ENCODE results near the gene SH3BP5. TPM values are rescaled to one million over a fixed set of nuclear protein-coding genes. Genes with fewer than 3 reads are reported as not detected.

The SH3BP5 gene
- total RNA-seq, 1 experiment from 2014 or later = 20.3 TPM

GRCh38 chr3:15313461-15313860 is 18.9 kb downstream of the SH3BP5 start:
- Histone ChIP-seq H3K27me3 (replicated peaks; ENCODE audit: insufficient read depth, low read depth, low read length, poor library complexity) (no peaks in the 10 kb centered on the region), H3K9me3 (ENCODE audit: low read depth, low read length, poor library complexity, severe bottlenecking) (no peaks in the 10 kb centered on the region), H3K4me1 (ENCODE audit: insufficient read depth, low read length, poor library complexity, severe bottlenecking) (peaks cover 16% of the 10 kb centered on the region), H3K27ac (ENCODE audit: low read depth, low read length, poor library complexity, severe bottlenecking) (no peak overlapping the region), H3K4me3 (ENCODE audit: low read depth, low read length, poor library complexity, severe bottlenecking) (no peak overlapping the region), H3K36me3 (ENCODE audit: insufficient read depth, low read length, poor library complexity, severe bottlenecking) (no peaks in the 10 kb centered on the region)
- no TSS peak for BruUV-seq (replicated peaks)
- intact Hi-C loops (cut with micrococcal nuclease; ENCODE audit: unreplicated experiment) = no loop called here
- TF ChIP-seq EZH2 (IDR thresholded peaks at IDR 0.05; ENCODE audit: borderline replicate concordance, low read depth, low read length, poor library complexity, severe bottlenecking) (no peak), CTCF (conservative IDR thresholded peaks at IDR 0.05; ENCODE audit: low read depth, low read length) (no peak)
- no peak for DNase-seq (ENCODE audit: low spot score)
- POLR2A ChIA-PET (ENCODE audit: low non-redundant PET) = no interaction called here
- CTCF ChIA-PET = no interaction called here

- no peak for DNase-seq (ENCODE audit: low spot score)
- H3K4me3 ChIP-seq (ENCODE audit: low read depth, low read length, poor library complexity, severe bottlenecking) = no peak overlapping the region
- BruUV-seq (replicated peaks) = no TSS peak
- no peaks in the 10 kb centered on the region for H3K27me3 ChIP-seq (replicated peaks; ENCODE audit: insufficient read depth, low read depth, low read length, poor library complexity)
- TF ChIP-seq EZH2 (IDR thresholded peaks at IDR 0.05; ENCODE audit: borderline replicate concordance, low read depth, low read length, poor library complexity, severe bottlenecking) (no peak), CTCF (conservative IDR thresholded peaks at IDR 0.05; ENCODE audit: low read depth, low read length) (no peak)
- CTCF ChIA-PET = no interaction called here
- no peaks in the 10 kb centered on the region for H3K9me3 ChIP-seq (ENCODE audit: low read depth, low read length, poor library complexity, severe bottlenecking)
- no peaks in the 10 kb centered on the region for H3K36me3 ChIP-seq (ENCODE audit: insufficient read depth, low read length, poor library complexity, severe bottlenecking)
- intact Hi-C loops (cut with micrococcal nuclease; ENCODE audit: unreplicated experiment) = no loop called here
- H3K27ac ChIP-seq (ENCODE audit: low read depth, low read length, poor library complexity, severe bottlenecking) = no peak overlapping the region
- peaks cover 13% of the 10 kb centered on the region for H3K4me1 ChIP-seq (ENCODE audit: insufficient read depth, low read length, poor library complexity, severe bottlenecking)
- POLR2A ChIA-PET (ENCODE audit: low non-redundant PET) = no interaction called here
Observed at GRCh38 chr3:15312550-15312949, 19.8 kb downstream of the SH3BP5 start.

- Histone ChIP-seq H3K27me3 (replicated peaks; ENCODE audit: insufficient read depth, low read depth, low read length, poor library complexity) (no peaks in the 10 kb centered on the region), H3K4me1 (ENCODE audit: insufficient read depth, low read length, poor library complexity, severe bottlenecking) (peaks cover 13% of the 10 kb centered on the region), H3K9me3 (ENCODE audit: low read depth, low read length, poor library complexity, severe bottlenecking) (no peaks in the 10 kb centered on the region), H3K27ac (ENCODE audit: low read depth, low read length, poor library complexity, severe bottlenecking) (no peak overlapping the region), H3K36me3 (ENCODE audit: insufficient read depth, low read length, poor library complexity, severe bottlenecking) (no peaks in the 10 kb centered on the region), H3K4me3 (ENCODE audit: low read depth, low read length, poor library complexity, severe bottlenecking) (no peak overlapping the region)
- TF ChIP-seq EZH2 (IDR thresholded peaks at IDR 0.05; ENCODE audit: borderline replicate concordance, low read depth, low read length, poor library complexity, severe bottlenecking) = no peak
- no peak for TF ChIP-seq CTCF (conservative IDR thresholded peaks at IDR 0.05; ENCODE audit: low read depth, low read length)
- no TSS peak for BruUV-seq (replicated peaks)
- POLR2A ChIA-PET (ENCODE audit: low non-redundant PET) = no interaction called here
- DNase-seq (ENCODE audit: low spot score) = peak; percentile 42
- CTCF ChIA-PET = no interaction called here
- intact Hi-C loops (cut with micrococcal nuclease; ENCODE audit: unreplicated experiment) = no loop called here
Observed at GRCh38 chr3:15310491-15311370, 21.7 kb downstream of the SH3BP5 start.
